Activated CD4-positive, CD25-positive, alpha-beta regulatory T cell treated with anti-CD3 and anti-CD28 coated beads, Interleukin-2, amount 50 U/mL, for 72 hours (primary cell): ENCODE results near the gene LARGE1.
"Not testable (repeated sequence)": the region's sequence is repeated elsewhere in the genome, so short reads cannot be mapped to it uniquely, and the experiment has no call there.

ENCODE experiments used
- DNase-seq: peaks from one replicate; pipeline ENCODE4 v3.0.0; 2021

LARGE1 gene

DNA sequence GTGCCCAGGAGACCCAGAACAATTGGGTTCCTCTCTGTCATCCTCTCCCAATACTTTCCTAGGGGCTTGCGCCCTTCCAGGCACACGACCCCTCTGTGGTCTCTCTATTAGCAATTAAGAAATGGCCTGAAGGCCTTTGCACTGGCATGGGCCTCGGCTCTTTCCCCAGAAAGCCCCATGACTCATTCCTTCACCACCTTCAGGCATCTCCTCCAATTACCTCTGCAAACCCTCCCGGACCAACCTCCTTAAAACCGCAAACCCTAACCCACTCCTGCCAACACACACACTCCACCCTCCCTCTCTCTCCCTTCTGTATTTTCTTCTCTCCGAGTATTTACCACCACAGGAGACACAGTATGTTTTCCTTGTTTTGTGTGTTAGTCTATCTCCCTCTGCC lies 36.7 kb downstream of the LARGE1 start:
- DNase-seq, result no peak

GRCh38 chr22:33882991-33883390 lies 37.3 kb downstream of the LARGE1 start:
- no peak for DNase-seq

GRCh38 chr22:33880986-33881385 lies 39.3 kb downstream of the LARGE1 start:
- DNase-seq, result no peak

GRCh38 chr22:33879796-33880195 lies 40.5 kb downstream of the LARGE1 start:
- no peak for DNase-seq

DNA sequence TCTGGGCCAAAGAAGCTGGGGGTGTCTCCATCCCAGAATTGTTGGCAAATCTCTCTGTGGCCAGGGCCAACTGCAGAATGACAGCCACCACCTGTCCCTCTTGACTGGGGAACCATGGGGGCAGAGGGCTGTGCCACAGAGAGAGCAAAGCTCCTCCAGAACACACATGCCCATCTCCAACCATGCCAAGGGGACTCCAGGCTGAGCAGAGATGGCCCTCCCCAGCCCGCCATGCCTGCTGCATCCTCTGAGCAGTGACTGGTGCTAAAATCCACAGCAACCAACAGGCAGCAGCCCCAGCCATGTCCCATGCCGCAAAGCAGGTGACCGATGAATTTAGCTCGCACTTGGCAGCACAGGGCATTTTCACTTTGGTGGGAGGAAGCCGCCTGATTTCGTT lies 45.0 kb downstream of the LARGE1 start:
- no peak for DNase-seq

GRCh38 chr22:33874206-33874605 lies 46.1 kb downstream of the LARGE1 start:
- no peak for DNase-seq

GRCh38 chr22:33873666-33874065 lies 46.6 kb downstream of the LARGE1 start:
- DNase-seq, result no peak

- no peak for DNase-seq
Measured at GRCh38 chr22:33873186-33873585, 47.1 kb downstream of the LARGE1 start.

- no peak for DNase-seq
Measured at GRCh38 chr22:33871935-33872334, 48.3 kb downstream of the LARGE1 start.

GRCh38 chr22:33869946-33870345 lies 50.3 kb downstream of the LARGE1 start:
- no peak for DNase-seq

DNA sequence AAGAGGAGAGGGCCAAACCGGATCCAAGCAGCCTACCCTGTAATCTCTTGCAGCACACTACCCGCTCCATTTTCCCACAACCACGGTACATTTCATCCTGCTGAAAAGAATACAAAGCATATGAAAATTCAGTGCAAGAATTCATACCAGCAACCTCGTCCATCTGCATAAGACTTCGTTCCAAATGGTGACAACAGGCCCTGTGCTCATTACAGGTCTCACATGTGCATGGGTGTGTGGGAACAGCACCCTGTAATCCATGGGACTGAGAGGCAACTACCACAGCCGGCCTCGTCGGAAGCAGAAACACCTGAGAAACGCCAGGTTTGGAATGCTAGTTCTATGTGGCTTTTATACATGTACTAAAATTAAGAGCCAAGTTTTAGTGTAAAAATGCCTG lies 52.3 kb downstream of the LARGE1 start:
- no peak for DNase-seq

GRCh38 chr22:33867118-33867866 lies 53.0 kb downstream of the LARGE1 start:
- no peak for DNase-seq

GRCh38 chr22:33866511-33866910 lies 53.8 kb downstream of the LARGE1 start:
- DNase-seq, result no peak

DNA sequence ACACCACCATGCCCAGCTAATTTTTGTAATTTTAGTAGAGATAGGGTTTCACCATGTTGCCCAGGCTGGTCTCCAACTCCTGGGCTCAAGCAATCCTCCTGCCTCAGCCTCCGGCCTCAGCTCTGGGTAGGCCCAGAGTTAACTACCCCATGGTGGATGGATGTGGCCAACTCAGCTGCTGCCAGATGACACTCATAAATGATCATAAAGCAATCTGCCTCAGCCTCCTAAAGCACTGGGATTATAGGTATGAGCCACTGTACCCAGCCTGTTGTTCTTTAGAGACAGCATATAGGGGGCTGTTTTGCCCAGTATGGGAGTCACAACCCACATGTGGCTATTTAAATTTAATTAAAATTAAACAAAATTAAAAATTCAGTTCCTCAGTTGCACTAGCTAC lies 54.3 kb downstream of the LARGE1 start:
- no peak for DNase-seq

DNA sequence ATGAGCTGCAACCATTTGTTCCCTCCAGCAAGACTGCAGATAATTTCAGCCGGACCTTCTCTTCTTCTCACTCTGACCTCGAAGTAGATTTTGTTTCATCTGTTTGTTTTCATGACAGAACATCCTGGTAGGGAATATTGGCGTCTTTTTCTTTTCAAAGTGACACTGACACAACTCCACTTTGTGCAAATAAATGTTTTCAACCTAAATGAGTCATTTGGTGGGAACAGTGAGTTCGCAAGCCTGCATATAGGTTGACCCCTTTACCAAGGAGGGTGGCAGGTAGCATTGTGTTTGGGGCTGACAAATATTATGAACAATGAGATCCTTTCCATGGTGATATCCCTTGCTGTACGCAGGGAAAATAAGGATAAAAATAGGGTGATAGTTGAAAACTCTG lies 55.0 kb downstream of the LARGE1 start:
- DNase-seq, result no peak

DNA sequence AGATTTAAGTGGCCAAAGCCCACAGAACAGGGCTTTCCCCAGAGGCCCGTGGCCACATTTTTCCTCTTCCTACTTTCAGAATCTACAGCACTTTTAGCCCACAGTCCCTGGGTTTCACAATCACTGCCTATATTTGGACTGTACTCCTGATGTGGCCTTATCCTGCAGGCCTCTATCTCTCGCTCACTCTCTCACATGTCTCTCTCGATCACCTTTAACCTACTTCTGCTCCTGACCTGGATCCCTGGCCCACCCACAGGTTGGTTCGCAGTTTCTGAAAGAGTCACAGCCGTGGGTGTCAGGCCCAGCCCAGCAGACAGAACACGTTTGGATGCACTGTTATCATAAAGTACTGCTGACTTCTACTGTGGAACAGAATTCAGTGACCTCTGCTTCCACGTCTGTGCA lies 55.5 kb downstream of the LARGE1 start:
- no peak for DNase-seq

GRCh38 chr22:33861216-33861875 lies 58.9 kb downstream of the LARGE1 start:
- DNase-seq, result no peak

DNA sequence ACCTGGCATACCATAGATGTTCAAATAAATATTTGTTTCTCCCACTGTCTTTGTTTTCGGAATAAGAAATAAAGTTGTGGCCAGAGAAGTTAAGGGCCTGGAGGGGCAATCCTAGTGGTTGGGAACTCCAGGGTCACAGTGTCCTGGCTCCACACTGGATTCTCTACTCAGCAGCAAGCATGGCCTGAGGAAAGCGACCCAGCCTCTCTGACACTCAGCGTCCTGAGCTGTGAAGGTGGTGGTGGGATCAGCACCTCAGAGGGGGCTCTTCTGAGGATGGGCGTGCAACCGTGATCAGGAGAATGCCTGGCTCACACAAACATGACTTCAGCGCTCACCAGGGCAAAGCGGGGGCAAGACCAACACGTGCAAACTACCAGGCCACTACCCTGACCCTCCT lies 59.9 kb downstream of the LARGE1 start:
- DNase-seq, result no peak

GRCh38 chr22:33859311-33859710 lies 61.0 kb downstream of the LARGE1 start:
- no peak for DNase-seq

- not testable (repeated sequence) for DNase-seq
Measured at GRCh38 chr22:33858653-33859052, 61.6 kb downstream of the LARGE1 start.

GRCh38 chr22:33857767-33858166 lies 62.5 kb downstream of the LARGE1 start:
- not testable (repeated sequence) for DNase-seq

- DNase-seq, result no peak
Measured at GRCh38 chr22:33854724-33855123, 65.6 kb downstream of the LARGE1 start.

DNA sequence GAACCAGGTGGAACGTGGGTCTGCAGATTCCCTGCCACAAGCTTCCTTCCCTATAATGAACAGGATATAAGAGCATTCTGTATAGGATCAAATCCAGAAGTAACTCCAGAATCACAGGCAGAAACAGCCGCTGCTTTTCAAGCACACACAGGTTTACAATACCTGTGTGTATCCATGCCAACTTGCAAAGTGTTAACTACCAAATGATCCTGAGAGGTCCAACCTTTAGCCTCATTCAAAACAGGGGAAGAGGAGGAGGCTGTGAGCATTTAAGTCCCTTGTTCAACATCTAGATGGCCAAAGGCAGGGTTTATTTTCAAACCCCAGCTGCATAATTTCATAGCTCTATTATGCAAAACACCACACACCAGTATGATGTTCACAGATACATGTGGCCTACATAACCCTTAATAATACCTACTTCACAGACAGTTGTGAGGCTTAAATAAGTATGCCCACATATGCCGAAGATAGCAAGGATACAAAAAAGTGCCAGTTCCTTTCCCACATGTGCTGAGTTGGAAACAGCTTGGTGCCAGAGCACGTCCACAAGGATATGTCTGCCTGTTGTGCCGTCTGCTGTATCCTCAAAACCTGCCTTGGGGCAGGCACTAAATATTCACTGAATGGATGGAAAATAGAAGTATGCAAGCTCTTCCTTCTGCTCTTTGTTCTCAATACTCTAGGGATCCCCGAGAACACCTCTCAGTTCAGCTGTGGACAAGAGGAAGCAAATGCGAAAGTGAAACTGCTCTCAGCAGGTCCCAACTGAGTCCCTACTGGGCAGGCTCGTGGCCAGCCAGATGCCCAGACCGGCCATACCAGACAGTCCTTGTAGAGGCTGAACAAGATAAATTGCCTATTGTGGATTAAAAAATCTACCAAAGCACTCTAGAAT lies 66.8 kb downstream of the LARGE1 start:
- no peak for DNase-seq
